ENCODE data around the gene CHGA.
A peak's percentile ranks its signal among the peaks of the same experiment; 100 is the strongest.

Gene CHGA

DNA sequence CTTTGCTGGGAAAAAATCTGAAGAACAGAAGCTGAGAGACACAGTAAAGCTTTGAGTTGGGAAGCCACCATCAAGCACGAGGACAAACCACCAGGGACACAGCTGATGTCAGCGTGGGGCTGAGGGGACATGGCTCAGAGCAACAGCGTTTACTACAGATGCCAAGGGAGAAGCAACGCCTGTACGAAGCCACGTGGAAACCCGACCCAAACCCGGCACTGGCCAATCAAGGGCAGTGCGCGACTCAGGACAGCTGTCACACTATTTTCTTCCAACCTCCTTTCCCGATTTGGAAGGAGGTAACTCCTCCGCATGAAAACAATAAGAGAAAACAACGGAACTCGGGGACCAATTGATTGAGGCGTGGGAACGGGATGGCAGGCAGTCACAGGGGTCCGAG lies 20.2 kb upstream of the CHGA start:
- H3K4me3 ChIP-seq (ENCODE audit: low read depth, low read length): no peak overlapping the region

GRCh38 chr14:92903359-92903758 lies 19.6 kb upstream of the CHGA start:
- no peak overlapping the region for H3K4me3 ChIP-seq (ENCODE audit: low read depth, low read length)

DNA sequence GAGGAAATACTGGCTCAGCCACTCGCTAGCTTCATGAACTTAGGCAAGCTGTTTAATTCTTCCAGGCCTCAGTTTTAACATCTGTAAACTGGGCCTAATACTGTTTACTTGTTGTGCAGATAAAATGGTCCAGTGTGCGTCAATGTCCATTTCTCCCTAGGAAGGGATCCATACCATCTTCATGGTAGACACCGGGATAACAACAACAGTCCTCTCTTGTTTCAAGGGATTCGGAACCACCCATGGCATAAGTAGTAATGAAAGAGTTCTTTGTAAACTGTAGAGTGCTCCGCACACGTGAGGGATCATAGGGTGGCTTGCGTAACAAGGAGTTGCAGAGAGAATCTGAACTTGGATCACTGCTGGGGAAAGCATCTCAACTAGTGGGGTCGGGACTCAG lies 17.3 kb upstream of the CHGA start:
- H3K4me3 ChIP-seq (ENCODE audit: low read depth, low read length): no peak overlapping the region

DNA sequence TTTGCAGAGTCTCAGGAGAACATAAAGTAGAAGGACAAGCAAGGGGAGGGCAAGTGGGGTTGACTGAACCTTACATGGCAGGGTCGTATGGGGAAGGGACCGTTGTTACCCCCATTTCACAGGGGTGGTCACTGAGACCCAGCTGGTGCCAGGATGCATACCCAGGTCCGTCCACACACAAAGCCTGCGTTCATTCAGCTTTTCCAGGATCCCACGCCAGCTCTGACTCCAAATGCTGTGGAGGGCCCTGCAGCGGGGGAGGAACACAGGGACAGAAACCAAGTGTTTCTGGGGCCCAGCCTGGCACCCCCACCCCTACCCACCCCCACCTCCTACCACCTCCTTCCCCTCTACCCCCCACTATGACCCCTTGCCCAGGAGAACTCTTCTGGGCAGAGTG lies 16.5 kb upstream of the CHGA start:
- no peak overlapping the region for H3K4me3 ChIP-seq (ENCODE audit: low read depth, low read length)

DNA sequence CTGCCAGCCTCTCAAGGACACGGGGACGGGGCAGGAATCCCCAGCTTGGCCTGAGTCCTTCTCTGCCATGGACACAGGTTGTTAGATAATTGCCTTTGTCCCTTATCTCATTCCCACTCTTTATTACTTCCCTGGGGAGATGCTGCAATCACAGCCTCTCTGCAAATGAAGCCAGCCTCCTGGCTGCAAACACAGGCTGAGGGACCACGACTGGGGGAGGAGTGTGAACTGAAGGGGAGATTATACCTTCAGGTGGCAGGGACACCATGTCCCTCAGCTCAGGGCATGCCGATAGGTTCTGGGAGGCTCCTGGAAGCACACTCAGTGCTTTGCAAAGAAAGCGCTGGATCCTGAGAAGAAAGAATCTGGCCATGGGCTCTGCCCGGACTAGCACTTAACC lies 16.1 kb upstream of the CHGA start:
- no peak overlapping the region for H3K4me3 ChIP-seq (ENCODE audit: low read depth, low read length)

DNA sequence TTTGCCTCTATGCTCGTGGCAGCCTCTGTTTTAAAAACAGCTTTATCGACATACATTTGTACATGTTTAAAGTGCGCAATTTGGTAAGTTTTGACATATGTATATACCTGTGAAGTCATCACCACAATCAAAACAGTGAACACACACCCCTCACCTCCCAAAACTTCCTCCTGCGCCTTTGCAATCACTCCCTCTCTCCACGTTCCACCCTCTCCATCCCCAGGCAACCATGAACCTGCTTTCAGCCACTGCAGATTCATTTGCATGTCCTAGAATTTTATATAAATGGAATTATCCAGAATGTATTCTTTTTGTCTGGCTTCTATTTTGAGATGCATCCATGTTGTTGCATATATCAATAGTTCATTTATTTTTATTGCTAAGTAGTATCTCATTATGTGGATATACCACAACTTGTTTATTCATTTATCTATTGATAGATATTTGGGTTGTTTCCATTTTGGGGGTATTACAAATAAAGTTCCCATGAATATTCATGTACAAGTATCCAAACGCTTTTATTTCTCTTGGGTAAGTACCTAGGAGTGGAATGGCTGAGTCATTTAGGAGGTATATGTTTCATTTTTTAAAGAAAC lies 15.5 kb upstream of the CHGA start:
- no peak overlapping the region for H3K4me3 ChIP-seq (ENCODE audit: low read depth, low read length)

- H3K4me3 ChIP-seq (ENCODE audit: low read depth, low read length): no peak overlapping the region
Measured at GRCh38 chr14:92914087-92914656, 8.8 kb upstream of the CHGA start.

DNA sequence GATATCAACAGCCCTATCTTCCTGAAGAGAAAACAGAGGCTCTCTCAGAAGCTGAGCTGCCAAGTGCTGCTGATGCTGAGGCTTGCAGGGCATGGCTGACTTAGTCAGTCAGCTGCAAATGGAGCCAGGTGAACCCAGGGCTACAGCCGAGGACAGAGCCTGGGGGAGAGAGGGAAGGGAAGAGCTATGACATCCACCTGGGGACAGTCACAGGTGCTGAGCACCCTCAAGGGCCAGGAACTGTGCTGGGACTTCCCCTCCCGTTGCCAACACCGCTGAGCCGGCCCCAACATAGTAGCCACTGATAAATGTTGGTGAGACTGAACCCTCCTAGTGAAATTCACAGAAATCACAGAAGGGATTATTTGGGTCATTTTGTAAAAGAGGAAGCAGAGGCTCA lies 6.7 kb upstream of the CHGA start:
- H3K4me3 ChIP-seq (ENCODE audit: low read depth, low read length): no peak overlapping the region

- no peak overlapping the region for H3K4me3 ChIP-seq (ENCODE audit: low read depth, low read length)
Measured at GRCh38 chr14:92917041-92917940, 5.7 kb upstream of the CHGA start.

- H3K4me3 ChIP-seq (ENCODE audit: low read depth, low read length): no peak overlapping the region
Measured at GRCh38 chr14:92917956-92918355, 5.0 kb upstream of the CHGA start.

DNA sequence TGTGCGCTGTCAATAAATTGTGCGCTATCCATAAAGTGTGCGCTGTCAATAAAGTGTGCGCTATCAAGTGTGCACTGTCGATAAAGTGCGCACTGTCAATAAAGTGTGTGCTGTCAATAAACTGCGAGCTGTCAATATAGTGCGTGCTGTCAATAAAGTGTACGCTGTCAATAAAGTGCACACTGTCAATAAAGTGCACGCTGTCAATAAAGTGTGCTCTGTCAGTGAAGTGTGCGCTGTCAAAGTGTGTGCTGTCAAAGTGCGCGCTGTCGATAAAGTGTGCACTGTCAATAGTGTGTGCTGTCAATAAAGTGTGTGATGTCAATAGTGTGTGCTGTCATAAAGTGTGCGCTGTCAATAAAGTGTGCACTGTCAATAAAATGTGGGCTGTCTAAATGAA lies 2.9 kb upstream of the CHGA start:
- no peak overlapping the region for H3K4me3 ChIP-seq (ENCODE audit: low read depth, low read length)

- H3K4me3 ChIP-seq (ENCODE audit: low read depth, low read length): peak overlapping the region; percentile 64
Measured at GRCh38 chr14:92922155-92922735, 705 bp upstream of the CHGA start.

- H3K4me3 ChIP-seq (ENCODE audit: low read depth, low read length): peak overlapping the region; percentile 64
Measured at GRCh38 chr14:92923744-92924103, 774 bp downstream of the CHGA start.

DNA sequence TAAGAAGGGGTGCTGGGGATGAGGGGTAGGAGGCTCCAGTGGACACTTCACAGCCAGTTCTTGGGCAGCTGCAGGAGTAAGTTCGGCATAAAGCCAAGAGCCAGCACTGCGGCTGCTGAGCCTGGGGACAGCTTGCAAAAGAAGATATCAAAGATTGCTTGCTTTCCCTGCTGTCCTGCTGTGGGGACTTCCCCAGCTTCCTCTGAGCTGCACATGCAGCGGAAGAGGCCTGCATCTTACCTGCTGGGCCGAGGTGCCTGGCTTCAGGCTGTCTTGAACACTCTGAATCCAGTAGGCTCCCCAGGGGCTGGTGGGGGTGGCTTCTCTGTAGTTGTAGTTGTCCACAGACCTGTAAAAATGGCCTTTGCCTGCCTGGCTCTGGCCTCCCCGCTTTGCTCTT lies 1.3 kb downstream of the CHGA start:
- no peak overlapping the region for H3K4me3 ChIP-seq (ENCODE audit: low read depth, low read length)

DNA sequence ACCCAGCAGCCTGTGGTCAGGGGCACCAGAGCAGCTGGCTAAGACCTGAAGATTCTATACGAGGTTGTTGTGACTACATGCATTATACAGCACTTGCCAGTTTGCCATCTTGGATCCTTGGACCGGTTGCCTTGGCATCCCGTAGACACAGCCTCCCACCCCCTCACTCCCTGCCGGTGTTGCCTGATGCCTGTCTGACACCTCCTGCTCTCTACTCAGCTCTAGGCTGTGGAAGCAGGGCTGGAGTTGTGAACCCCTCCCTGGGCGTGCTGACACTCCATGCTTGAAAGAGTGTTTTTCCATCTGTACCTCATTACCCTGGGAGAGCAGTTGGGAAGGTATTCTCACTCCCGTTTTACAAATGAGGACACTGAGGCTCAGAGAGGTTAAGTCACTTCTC lies 2.5 kb downstream of the CHGA start:
- no peak overlapping the region for H3K4me3 ChIP-seq (ENCODE audit: low read depth, low read length)

DNA sequence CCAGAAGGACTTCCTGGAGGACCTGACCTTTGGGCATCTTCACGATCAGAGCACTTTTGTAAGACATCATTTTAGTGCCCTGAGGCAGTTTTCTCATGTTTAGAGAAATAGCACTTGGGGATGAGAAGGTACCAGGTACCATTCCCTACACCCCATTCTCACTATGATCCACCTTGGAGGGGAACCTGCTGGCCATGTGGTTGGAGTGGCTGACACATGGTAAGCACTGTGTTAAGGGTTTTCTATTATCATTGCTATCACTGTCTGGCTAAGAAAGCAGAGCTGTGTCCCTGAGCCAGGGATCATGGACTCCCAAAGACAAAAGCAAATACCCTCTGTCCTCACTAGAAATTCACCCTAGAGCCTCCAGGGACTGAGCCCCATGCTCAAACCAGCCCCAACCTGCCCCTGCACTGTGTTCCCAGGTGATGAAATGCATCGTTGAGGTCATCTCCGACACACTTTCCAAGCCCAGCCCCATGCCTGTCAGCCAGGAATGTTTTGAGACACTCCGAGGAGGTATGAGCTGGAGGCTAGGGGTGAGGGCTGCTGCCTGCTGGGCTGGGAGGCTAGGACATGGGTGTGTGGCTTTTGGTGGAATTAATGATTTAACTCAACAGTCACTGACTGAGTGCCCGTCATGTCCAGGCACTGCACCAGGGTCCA lies 3.4 kb downstream of the CHGA start:
- no peak overlapping the region for H3K4me3 ChIP-seq (ENCODE audit: low read depth, low read length)

DNA sequence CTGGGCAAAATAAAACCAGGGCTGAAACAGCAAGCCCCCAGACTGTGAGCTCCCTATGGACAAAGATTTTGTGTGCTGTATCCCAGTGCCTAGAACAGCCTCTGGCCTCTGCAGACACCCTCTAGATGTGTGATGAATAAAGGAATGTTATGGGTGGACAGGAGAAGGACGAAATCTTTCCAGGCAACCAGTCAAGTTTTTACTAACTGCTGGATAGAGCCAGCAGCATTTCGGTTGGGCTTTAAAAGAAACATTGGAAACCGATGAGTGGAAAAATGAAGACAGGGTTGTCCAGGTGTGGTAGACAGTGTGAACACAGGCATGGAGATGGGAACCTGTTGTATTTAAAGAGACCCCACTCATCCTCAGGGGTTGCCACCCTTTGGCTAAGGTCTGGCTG lies 4.0 kb downstream of the CHGA start:
- no peak overlapping the region for H3K4me3 ChIP-seq (ENCODE audit: low read depth, low read length)

DNA sequence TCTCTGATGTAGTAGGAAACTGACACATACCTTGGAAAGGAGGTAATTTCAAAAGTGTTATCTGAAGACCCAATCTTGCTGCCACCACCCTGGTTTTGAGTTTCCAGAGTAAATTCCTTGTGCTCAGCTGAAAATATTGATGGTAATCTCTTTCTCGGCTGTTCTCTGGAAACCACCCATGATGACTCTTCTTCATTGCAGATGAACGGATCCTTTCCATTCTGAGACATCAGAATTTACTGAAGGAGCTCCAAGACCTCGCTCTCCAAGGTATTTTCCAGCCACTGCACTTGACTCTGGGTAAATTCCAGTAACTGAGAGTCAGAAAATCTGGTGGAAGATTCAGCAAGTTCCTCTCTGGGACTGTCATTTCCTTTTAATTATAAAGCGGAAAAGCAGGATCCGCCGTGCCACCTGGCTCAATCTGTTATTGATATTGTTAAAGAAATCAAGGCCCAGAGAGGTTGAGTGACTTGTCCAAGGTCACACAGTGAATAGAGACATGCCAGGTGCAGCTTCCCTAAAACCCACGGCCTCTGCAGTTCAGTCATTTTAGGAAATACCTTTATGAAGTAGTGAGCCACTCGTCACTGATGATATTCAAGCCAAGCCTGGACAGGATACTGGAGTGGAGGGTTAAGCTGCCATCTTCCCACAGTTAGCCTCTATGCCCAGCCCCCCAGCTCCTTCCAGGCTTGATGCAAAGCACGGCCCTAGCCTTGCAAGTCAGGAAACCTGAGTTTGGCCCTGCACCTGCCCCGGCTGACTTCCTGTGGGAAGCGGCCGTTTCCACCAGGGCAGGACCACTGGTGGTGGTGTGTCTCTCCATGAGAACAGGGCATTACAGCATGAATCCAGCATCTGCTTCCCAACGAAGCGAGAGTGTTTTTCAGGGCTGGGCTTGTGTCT lies 4.7 kb downstream of the CHGA start:
- no peak overlapping the region for H3K4me3 ChIP-seq (ENCODE audit: low read depth, low read length)

- H3K4me3 ChIP-seq (ENCODE audit: low read depth, low read length): no peak overlapping the region
Measured at GRCh38 chr14:92928258-92928629, 5.3 kb downstream of the CHGA start.

GRCh38 chr14:92928961-92929688 lies 6.2 kb downstream of the CHGA start:
- H3K4me3 ChIP-seq (ENCODE audit: low read depth, low read length): no peak overlapping the region

All from iPS-11a (cell line).